ENCODE results near the gene PTN. TPM values are rescaled to one million over a fixed set of nuclear protein-coding genes. Genes with fewer than 3 reads are reported as not detected.
"Not testable (repeated sequence)": the region's sequence is repeated elsewhere in the genome, so short reads cannot be mapped to it uniquely, and the experiment has no call there.

The PTN gene
- total RNA-seq, 2 experiments from 2014 or later: not detected

DNA sequence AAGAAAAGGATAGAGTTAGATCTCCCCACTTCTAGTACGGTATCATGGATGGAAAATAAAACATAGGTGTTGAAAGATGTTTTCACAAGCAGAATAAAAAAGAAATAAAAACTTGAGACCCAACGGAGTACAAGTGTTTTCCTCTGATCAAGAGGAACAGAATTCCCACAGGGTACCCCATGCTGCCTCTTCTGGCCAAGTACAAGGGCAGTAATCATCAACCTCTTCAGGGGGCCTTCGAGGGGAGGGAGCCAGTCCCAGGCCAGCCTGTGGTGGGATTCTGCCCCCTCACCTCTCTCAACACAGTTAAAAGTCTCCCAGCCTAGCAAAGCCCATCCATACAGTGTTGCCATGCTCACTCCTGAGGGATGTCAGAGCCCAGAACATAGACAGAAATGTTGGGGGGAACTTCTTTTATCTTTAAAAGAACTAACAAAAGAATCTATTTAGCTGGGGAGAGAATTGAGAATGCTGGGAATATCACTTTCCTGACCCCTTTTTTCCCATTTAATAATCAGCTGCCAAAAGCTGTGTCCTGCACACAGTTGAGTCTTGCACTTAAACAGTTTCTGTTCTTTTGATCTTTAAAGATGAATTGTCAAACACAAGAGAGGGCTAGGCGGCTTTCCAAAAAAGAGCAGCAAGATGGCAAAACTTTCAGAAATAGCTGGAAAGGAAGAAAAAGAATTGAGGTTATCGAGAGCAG is 101.7 kb downstream of the PTN start:
- intact Hi-C loops (cut with micrococcal nuclease; ENCODE audit: unreplicated experiment): no loop called here
- CTCF ChIA-PET (ENCODE audit: unreplicated experiment): no interaction called here

GRCh38 chr7:137239186-137239585 is 104.3 kb downstream of the PTN start:
- BruUV-seq (replicated peaks): not testable (repeated sequence)

More for the DNA sequence above, 101.7 kb downstream of the PTN start:
- Histone ChIP-seq H3K9me2 (ENCODE audit: insufficient read depth, low read length) (no peaks in the 10 kb centered on the region), H3K4me3 (ENCODE audit: low read depth, low read length, poor library complexity, severe bottlenecking) (no peak overlapping the region), H3K9me3 (ENCODE audit: low read length) (no peaks in the 10 kb centered on the region), H4K20me1 (ENCODE audit: insufficient read depth, low read length) (no peaks in the 10 kb centered on the region), H3K4me1 (ENCODE audit: insufficient read depth, low read length, poor library complexity, severe bottlenecking) (no peaks in the 10 kb centered on the region), H3K4me2 (ENCODE audit: low read length) (no peak overlapping the region), H2AFZ (ENCODE audit: low read length) (no peak overlapping the region), H3K36me3 (ENCODE audit: insufficient read depth, low read length) (no peaks in the 10 kb centered on the region), H3K79me2 (ENCODE audit: insufficient read depth, low read depth, low read length) (no peaks in the 10 kb centered on the region), H3K27ac (ENCODE audit: low read depth, low read length, poor library complexity, severe bottlenecking) (no peak overlapping the region)
- POLR2A ChIA-PET: no interaction called here
- DNase-seq (ENCODE audit: low spot score): no peak
- BruUV-seq (replicated peaks): no TSS peak
- TF ChIP-seq, protein P1, sequence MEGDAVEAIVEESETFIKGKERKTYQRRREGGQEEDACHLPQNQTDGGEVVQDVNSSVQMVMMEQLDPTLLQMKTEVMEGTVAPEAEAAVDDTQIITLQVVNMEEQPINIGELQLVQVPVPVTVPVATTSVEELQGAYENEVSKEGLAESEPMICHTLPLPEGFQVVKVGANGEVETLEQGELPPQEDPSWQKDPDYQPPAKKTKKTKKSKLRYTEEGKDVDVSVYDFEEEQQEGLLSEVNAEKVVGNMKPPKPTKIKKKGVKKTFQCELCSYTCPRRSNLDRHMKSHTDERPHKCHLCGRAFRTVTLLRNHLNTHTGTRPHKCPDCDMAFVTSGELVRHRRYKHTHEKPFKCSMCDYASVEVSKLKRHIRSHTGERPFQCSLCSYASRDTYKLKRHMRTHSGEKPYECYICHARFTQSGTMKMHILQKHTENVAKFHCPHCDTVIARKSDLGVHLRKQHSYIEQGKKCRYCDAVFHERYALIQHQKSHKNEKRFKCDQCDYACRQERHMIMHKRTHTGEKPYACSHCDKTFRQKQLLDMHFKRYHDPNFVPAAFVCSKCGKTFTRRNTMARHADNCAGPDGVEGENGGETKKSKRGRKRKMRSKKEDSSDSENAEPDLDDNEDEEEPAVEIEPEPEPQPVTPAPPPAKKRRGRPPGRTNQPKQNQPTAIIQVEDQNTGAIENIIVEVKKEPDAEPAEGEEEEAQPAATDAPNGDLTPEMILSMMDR (conservative IDR thresholded peaks at IDR 0.05; ENCODE audit: low read length): no peak

GRCh38 chr7:137235434-137235833 is 108.1 kb downstream of the PTN start:
- TF ChIP-seq, protein P1 (conservative IDR thresholded peaks at IDR 0.05; ENCODE audit: low read length): no peak
- no peak for TF ChIP-seq EZH2phosphoT487 (IDR thresholded peaks at IDR 0.05; ENCODE audit: borderline replicate concordance, low read depth, low read length)
- ChIA-PET POLR2A (no interaction called here), CTCF (ENCODE audit: unreplicated experiment) (no interaction called here)
- Histone ChIP-seq H3K9me2 (ENCODE audit: insufficient read depth, low read length) (no peaks in the 10 kb centered on the region), H3K4me3 (ENCODE audit: low read depth, low read length, poor library complexity, severe bottlenecking) (no peak overlapping the region), H4K20me1 (ENCODE audit: insufficient read depth, low read length) (no peaks in the 10 kb centered on the region), H3K4me2 (ENCODE audit: low read length) (no peak overlapping the region), H3K27ac (ENCODE audit: low read depth, low read length, poor library complexity, severe bottlenecking) (no peak overlapping the region), H3K36me3 (ENCODE audit: insufficient read depth, low read length) (no peaks in the 10 kb centered on the region), H3K79me2 (ENCODE audit: insufficient read depth, low read depth, low read length) (no peaks in the 10 kb centered on the region), H3K9me3 (ENCODE audit: low read length) (no peaks in the 10 kb centered on the region), H2AFZ (ENCODE audit: low read length) (no peak overlapping the region), H3K4me1 (ENCODE audit: insufficient read depth, low read length, poor library complexity, severe bottlenecking) (peaks cover 4% of the 10 kb centered on the region)
- BruUV-seq (replicated peaks): no TSS peak
- intact Hi-C loops (cut with micrococcal nuclease; ENCODE audit: unreplicated experiment): no loop called here
- peak; percentile 11 for DNase-seq (ENCODE audit: low spot score)

More at GRCh38 chr7:137239186-137239585, 104.3 kb downstream of the PTN start:
- H3K4me3 ChIP-seq (ENCODE audit: low read depth, low read length, poor library complexity, severe bottlenecking); H3K36me3 ChIP-seq (ENCODE audit: insufficient read depth, low read length); H3K4me1 ChIP-seq (ENCODE audit: insufficient read depth, low read length, poor library complexity, severe bottlenecking); intact Hi-C loops (cut with micrococcal nuclease; ENCODE audit: unreplicated experiment); H4K20me1 ChIP-seq (ENCODE audit: insufficient read depth, low read length); H3K9me3 ChIP-seq (ENCODE audit: low read length); H3K27ac ChIP-seq (ENCODE audit: low read depth, low read length, poor library complexity, severe bottlenecking); H3K4me2 ChIP-seq (ENCODE audit: low read length); H3K79me2 ChIP-seq (ENCODE audit: insufficient read depth, low read depth, low read length); POLR2A ChIA-PET; DNase-seq (ENCODE audit: low spot score); CTCF ChIA-PET (ENCODE audit: unreplicated experiment); H2AFZ ChIP-seq (ENCODE audit: low read length); H3K9me2 ChIP-seq (ENCODE audit: insufficient read depth, low read length): not testable (repeated sequence)

All from OCI-LY7 (cell line).